WTC11 (cell line): Measurements from ENCODE around the gene RBCK1. TPM values are rescaled to one million over a fixed set of nuclear protein-coding genes. Genes with fewer than 3 reads are reported as not detected.
A peak's percentile ranks its signal among the peaks of the same experiment; 100 is the strongest.

Experiments
- AR ChIP-seq: fragments of 250-450 bp; sonication (Bioruptor Pico); IDR thresholded peaks from 2 replicates; pipeline ENCODE4 v1.9.0; 2021; ENCODE audit warnings: mild to moderate bottlenecking
- ATF2 ChIP-seq: sonication (generic); formaldehyde crosslinking; IDR thresholded peaks from 2 replicates; pipeline ENCODE4 v1.8.1; 2022; ENCODE audit warnings: low read depth, missing genetic modification reagents, borderline replicate concordance
- ATF3 ChIP-seq: sonication (generic); formaldehyde crosslinking; conservative IDR thresholded peaks from 2 replicates; pipeline ENCODE4 v1.8.1; 2022; ENCODE audit warnings: mild to moderate bottlenecking, missing genetic modification reagents
- CDX4 ChIP-seq: fragments of 250-450 bp; sonication (Bioruptor Pico); IDR thresholded peaks from 2 replicates; pipeline ENCODE4 v1.9.0; 2021; ENCODE audit warnings: moderate library complexity, mild to moderate bottlenecking, inconsistent platforms, borderline replicate concordance
- CREB1 ChIP-seq: sonication (generic); formaldehyde crosslinking; IDR thresholded peaks from 2 replicates; pipeline ENCODE4 v1.8.0; 2023; ENCODE audit warnings: mild to moderate bottlenecking, missing genetic modification reagents
- CTCF ChIP-seq: fragments of 200-600 bp; IDR thresholded peaks from 2 replicates; pipeline ENCODE4 v1.8.0; 2022; ENCODE audit warnings: antibody characterized with exemption
- E2F1 ChIP-seq: sonication (generic); formaldehyde crosslinking; IDR thresholded peaks from 2 replicates; pipeline ENCODE4 v1.8.0; 2022; ENCODE audit warnings: mild to moderate bottlenecking, missing genetic modification reagents
- ELF4 ChIP-seq: sonication (generic); formaldehyde crosslinking; IDR thresholded peaks from 2 replicates; pipeline ENCODE4 v1.8.1; 2022; ENCODE audit warnings: low read depth, mild to moderate bottlenecking, moderate library complexity, missing genetic modification reagents
- HMGA2 ChIP-seq: fragments of 250-450 bp; sonication (Bioruptor Pico); IDR thresholded peaks from 2 replicates; pipeline ENCODE4 v1.4.0; 2021; ENCODE audit warnings: mild to moderate bottlenecking, moderate library complexity
- HMGXB4 ChIP-seq: sonication (generic); formaldehyde crosslinking; IDR thresholded peaks from 2 replicates; pipeline ENCODE4 v1.8.1; 2023; ENCODE audit warnings: mild to moderate bottlenecking, moderate library complexity, missing genetic modification reagents
- MYBL2 ChIP-seq: sonication (generic); formaldehyde crosslinking; IDR thresholded peaks from 2 replicates; pipeline ENCODE4 v1.8.1; 2023; ENCODE audit warnings: mild to moderate bottlenecking, moderate library complexity, missing genetic modification reagents
- NFATC4 ChIP-seq: fragments of 250-450 bp; sonication (Bioruptor Pico); IDR thresholded peaks from 2 replicates; pipeline ENCODE4 v1.9.0; 2021; ENCODE audit warnings: mild to moderate bottlenecking
- NR3C1 ChIP-seq: sonication (generic); formaldehyde crosslinking; conservative IDR thresholded peaks from 2 replicates; pipeline ENCODE4 v1.8.1; 2023; ENCODE audit warnings: low read depth, mild to moderate bottlenecking, missing genetic modification reagents
- SMAD3 ChIP-seq: sonication (generic); formaldehyde crosslinking; IDR thresholded peaks from 2 replicates; pipeline ENCODE4 v1.8.0; 2022; ENCODE audit warnings: missing genetic modification reagents, mild to moderate bottlenecking, borderline replicate concordance
- SMAD4 ChIP-seq: sonication (generic); formaldehyde crosslinking; IDR thresholded peaks from 2 replicates; pipeline ENCODE4 v1.8.0; 2022; ENCODE audit warnings: mild to moderate bottlenecking, missing genetic modification reagents
- TCF7 ChIP-seq: sonication (generic); formaldehyde crosslinking; IDR thresholded peaks from 2 replicates; pipeline ENCODE4 v1.8.0; 2022; ENCODE audit warnings: mild to moderate bottlenecking, low read depth, missing genetic modification reagents, moderate library complexity
- TP53 ChIP-seq: sonication (generic); formaldehyde crosslinking; IDR thresholded peaks from 2 replicates; pipeline ENCODE4 v1.8.1; 2023; ENCODE audit warnings: mild to moderate bottlenecking, missing genetic modification reagents
- ZNF219 ChIP-seq: sonication (generic); formaldehyde crosslinking; IDR thresholded peaks from 2 replicates; pipeline ENCODE4 v1.8.0; 2023; ENCODE audit warnings: missing genetic modification reagents, mild to moderate bottlenecking, borderline replicate concordance
- ZNF281 ChIP-seq: sonication (generic); formaldehyde crosslinking; IDR thresholded peaks from 2 replicates; pipeline ENCODE4 v1.8.0; 2023; ENCODE audit warnings: mild to moderate bottlenecking, missing genetic modification reagents
- ZNF317 ChIP-seq: sonication (generic); formaldehyde crosslinking; IDR thresholded peaks from 2 replicates; pipeline ENCODE4 v1.8.1; 2023; ENCODE audit warnings: low read depth, mild to moderate bottlenecking, moderate library complexity, missing genetic modification reagents, borderline replicate concordance
- ZNF396 ChIP-seq: fragments of 250-450 bp; sonication (Bioruptor Pico); IDR thresholded peaks from 2 replicates; pipeline ENCODE4 v1.8.0; 2021; ENCODE audit warnings: mild to moderate bottlenecking, moderate library complexity, borderline replicate concordance
- ZNF671 ChIP-seq: fragments of 250-450 bp; sonication (Bioruptor Pico); IDR thresholded peaks from 2 replicates; pipeline ENCODE4 v1.8.0; 2021; ENCODE audit warnings: mild to moderate bottlenecking
- ZSCAN18 ChIP-seq: fragments of 250-450 bp; sonication (Bioruptor Pico); IDR thresholded peaks from 2 replicates; pipeline ENCODE4 v2.1.2; 2022; ENCODE audit warnings: mild to moderate bottlenecking, moderate library complexity
- total RNA-seq: library from RNA; stranded (reverse); gene quantifications from 3 replicates; pipeline ENCODE4 v1.2.3, GENCODE V29; 2021

The RBCK1 gene
- total RNA-seq, 1 experiment from 2014 or later = 75.2 TPM

- no peak for TF ChIP-seq ZNF317
- TF ChIP-seq SMAD3 (CRISPR knock-in tag) = no peak
- no peak for TF ChIP-seq NFATC4 (CRISPR knock-in tag)
- TF ChIP-seq ZNF671 = no peak
- no peak for TF ChIP-seq ATF3 (CRISPR knock-in tag)
- TF ChIP-seq CTCF = no peak
- no peak for TF ChIP-seq CDX4 (CRISPR knock-in tag)
- 0 out of 2 replicates have a peak, but pooled peaks have one; percentile 83 for TF ChIP-seq TCF7 (CRISPR knock-in tag)
- TF ChIP-seq HMGA2 (CRISPR knock-in tag) = no peak
- TF ChIP-seq HMGXB4 (CRISPR knock-in tag) = peak; percentile 52; the same call in 1 of the 2 replicates
- TF ChIP-seq ZNF219 (CRISPR knock-in tag) = no peak
- no peak for TF ChIP-seq ZNF396 (CRISPR knock-in tag)
- no peak for TF ChIP-seq ELF4 (CRISPR knock-in tag)
- TF ChIP-seq ZSCAN18 (CRISPR knock-in tag) = no peak
- TF ChIP-seq SMAD4 = no peak
- 0 out of 2 replicates have a peak, but pooled peaks have one; percentile 34 for TF ChIP-seq CREB1
- no peak for TF ChIP-seq ATF2
- no peak for TF ChIP-seq ZNF281 (CRISPR knock-in tag)
- 0 out of 2 replicates have a peak, but pooled peaks have one; percentile 55 for TF ChIP-seq MYBL2 (CRISPR knock-in tag)
- no peak for TF ChIP-seq E2F1
- TF ChIP-seq NR3C1 = 0 out of 2 replicates have a peak, but pooled peaks have one; percentile 54
- no peak for TF ChIP-seq AR (CRISPR knock-in tag)
- TF ChIP-seq TP53 (CRISPR knock-in tag) = peak; percentile 36; the same call in 1 of the 2 replicates
Measured at GRCh38 chr20:407953-408842, at the start of gene RBCK1 (continued).
